ENCODE measurements around the gene CALB2. TPM values are rescaled to one million over a fixed set of nuclear protein-coding genes. Genes with fewer than 3 reads are reported as not detected.

Gene CALB2
- total and polyA plus RNA-seq, 2 donors (not counting 1 experiment from before 2014, with no cell fraction given), result not detected

- 59% methylated on average over 11 of the region's 12 CpGs for WGBS (ENCODE audit: insufficient coverage)
- no peak overlapping the region for H3K27ac ChIP-seq (ENCODE audit: low read length in 2 of 2)
- TF ChIP-seq, protein P1, sequence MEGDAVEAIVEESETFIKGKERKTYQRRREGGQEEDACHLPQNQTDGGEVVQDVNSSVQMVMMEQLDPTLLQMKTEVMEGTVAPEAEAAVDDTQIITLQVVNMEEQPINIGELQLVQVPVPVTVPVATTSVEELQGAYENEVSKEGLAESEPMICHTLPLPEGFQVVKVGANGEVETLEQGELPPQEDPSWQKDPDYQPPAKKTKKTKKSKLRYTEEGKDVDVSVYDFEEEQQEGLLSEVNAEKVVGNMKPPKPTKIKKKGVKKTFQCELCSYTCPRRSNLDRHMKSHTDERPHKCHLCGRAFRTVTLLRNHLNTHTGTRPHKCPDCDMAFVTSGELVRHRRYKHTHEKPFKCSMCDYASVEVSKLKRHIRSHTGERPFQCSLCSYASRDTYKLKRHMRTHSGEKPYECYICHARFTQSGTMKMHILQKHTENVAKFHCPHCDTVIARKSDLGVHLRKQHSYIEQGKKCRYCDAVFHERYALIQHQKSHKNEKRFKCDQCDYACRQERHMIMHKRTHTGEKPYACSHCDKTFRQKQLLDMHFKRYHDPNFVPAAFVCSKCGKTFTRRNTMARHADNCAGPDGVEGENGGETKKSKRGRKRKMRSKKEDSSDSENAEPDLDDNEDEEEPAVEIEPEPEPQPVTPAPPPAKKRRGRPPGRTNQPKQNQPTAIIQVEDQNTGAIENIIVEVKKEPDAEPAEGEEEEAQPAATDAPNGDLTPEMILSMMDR (IDR thresholded peaks at IDR 0.05), result peak; percentile 23
- TF ChIP-seq EZH2 (IDR thresholded peaks at IDR 0.05; ENCODE audit: borderline replicate concordance, insufficient read depth, low read depth, low read length, poor library complexity, severe bottlenecking), result no peak
- CTCF ChIA-PET, result no interaction called here
- no peaks in the 10 kb centered on the region for H4K20me1 ChIP-seq (ENCODE audit: control insufficient read depth, insufficient read depth, low read length, poor library complexity, severe bottlenecking)
- no peak for DNase-seq
- no peak overlapping the region for H3K4me2 ChIP-seq (replicated peaks; ENCODE audit: low read depth, low read length, poor library complexity, severe bottlenecking)
- H3K79me2 ChIP-seq (ENCODE audit: control insufficient read depth, insufficient read depth, low read length), result no peaks in the 10 kb centered on the region
- H3K4me1 Mint-ChIP-seq, result no peaks in the 10 kb centered on the region
- no peak overlapping the region for H3K27ac Mint-ChIP-seq
- no peaks in the 10 kb centered on the region for H3K4me1 ChIP-seq (ENCODE audit: control insufficient read depth in 2 of 2, insufficient read depth in 2 of 2, low read length in 2 of 2)
- H2AFZ ChIP-seq (ENCODE audit: insufficient read depth, low read depth, low read length, poor library complexity, severe bottlenecking), result no peak overlapping the region
- intact Hi-C loops (cut with micrococcal nuclease), result no loop called here
- peaks cover 0 to 2% (median under 1%) of the 10 kb centered on the region in 4 experiments for H3K27me3 ChIP-seq (replicated peaks in 1 of 4; ENCODE audit: control extremely low read depth in 1 of 4, control insufficient read depth in 3 of 4, insufficient read depth in 4 of 4, low read length in 3 of 4)
- no peaks in the 10 kb centered on the region for H3K9me3 Mint-ChIP-seq (ENCODE audit: insufficient read depth)
- H3K4me3 ChIP-seq (ENCODE audit: control extremely low read depth in 1 of 5, extremely low read depth in 1 of 5, insufficient read depth in 1 of 5, low read depth in 2 of 5, low read length in 4 of 5), result no peak overlapping the region
- POLR2A ChIA-PET, result no interaction called here
- H3K36me3 ChIP-seq (replicated peaks in 1 of 2; ENCODE audit: control extremely low read depth in 1 of 2, control insufficient read depth in 1 of 2, extremely low read depth in 1 of 2, insufficient read depth in 2 of 2, low read length in 1 of 2), result no peaks in the 10 kb centered on the region
- ATAC-seq (ENCODE audit: low read depth), result no peak
- H3K9ac ChIP-seq (ENCODE audit: low read length), result no peak overlapping the region
- H3K9me3 ChIP-seq (ENCODE audit: control extremely low read depth in 1 of 3, control insufficient read depth in 2 of 3, insufficient read depth in 1 of 3, low read length in 2 of 3), result peaks cover 0 to 4% (median 0%) of the 10 kb centered on the region in 3 donors
- peaks cover 46% of the 10 kb centered on the region for H3K27me3 Mint-ChIP-seq
- H3K4me3 Mint-ChIP-seq, result no peak overlapping the region
These were observed 8.9 kb downstream of the CALB2 start for GRCh38 chr16:71367241-71367976.

GRCh38 chr16:71368958-71369357 lies 10.4 kb downstream of the CALB2 start:
- Histone ChIP-seq H3K36me3 (replicated peaks in 1 of 2; ENCODE audit: control extremely low read depth in 1 of 2, control insufficient read depth in 1 of 2, extremely low read depth in 1 of 2, insufficient read depth in 2 of 2, low read length in 1 of 2) (no peaks in the 10 kb centered on the region), H3K9me3 (ENCODE audit: control extremely low read depth in 1 of 3, control insufficient read depth in 2 of 3, insufficient read depth in 1 of 3, low read length in 2 of 3) (peaks cover 0 to 4% (median 0%) of the 10 kb centered on the region in 3 donors), H4K20me1 (ENCODE audit: control insufficient read depth, insufficient read depth, low read length, poor library complexity, severe bottlenecking) (no peaks in the 10 kb centered on the region), H3K4me1 (ENCODE audit: control insufficient read depth in 2 of 2, insufficient read depth in 2 of 2, low read length in 2 of 2) (no peaks in the 10 kb centered on the region), H3K4me3 (ENCODE audit: control extremely low read depth in 1 of 5, extremely low read depth in 1 of 5, insufficient read depth in 1 of 5, low read depth in 2 of 5, low read length in 4 of 5) (no peak overlapping the region), H3K27me3 (replicated peaks in 1 of 4; ENCODE audit: control extremely low read depth in 1 of 4, control insufficient read depth in 3 of 4, insufficient read depth in 4 of 4, low read length in 3 of 4) (peaks cover 0 to 6% (median 2%) of the 10 kb centered on the region in 4 experiments), H3K4me2 (replicated peaks; ENCODE audit: low read depth, low read length, poor library complexity, severe bottlenecking) (no peak overlapping the region), H3K9ac (ENCODE audit: low read length) (no peak overlapping the region), H3K79me2 (ENCODE audit: control insufficient read depth, insufficient read depth, low read length) (no peaks in the 10 kb centered on the region), H2AFZ (ENCODE audit: insufficient read depth, low read depth, low read length, poor library complexity, severe bottlenecking) (no peak overlapping the region), H3K27ac (ENCODE audit: low read length in 2 of 2) (no peak overlapping the region)
- ChIA-PET POLR2A (no interaction called here), CTCF (interaction anchor here (0.6 kb wide), 1 partner anchor 20 kb away, joined by 3 read pairs; no protein-coding TSS in a partner anchor)
- Mint-ChIP-seq H3K4me3 (no peak overlapping the region), H3K9me3 (ENCODE audit: insufficient read depth) (no peaks in the 10 kb centered on the region), H3K4me1 (no peaks in the 10 kb centered on the region), H3K27me3 (peaks cover 46% of the 10 kb centered on the region), H3K27ac (no peak overlapping the region)
- WGBS (ENCODE audit: insufficient coverage), result 91% methylated on average over 10 of the region's 10 CpGs
- DNase-seq, result no peak
- intact Hi-C loops (cut with micrococcal nuclease), result no loop called here
- no peak for ATAC-seq (ENCODE audit: low read depth)
- TF ChIP-seq EZH2 (IDR thresholded peaks at IDR 0.05; ENCODE audit: borderline replicate concordance, insufficient read depth, low read depth, low read length, poor library complexity, severe bottlenecking), result no peak
- TF ChIP-seq, protein P1 (IDR thresholded peaks at IDR 0.05), result no peak
